HCT116 (cell line): Measurements from ENCODE around the gene ZNF775.

Source experiments
- CTCF ChIP-seq, 3 experiments: fragments of 200-600 bp in 1 of 3; sonication (generic) in 1 of 3; IDR thresholded peaks in 2 of 3; conservative IDR thresholded peaks in 1 of 3; 2 replicates each; pipeline ENCODE4 v1.5.1; 2012 to 2017; ENCODE audit warnings: low read depth in 2 of 3, low read length in 2 of 3, antibody characterized with exemption in 1 of 3, borderline replicate concordance in 1 of 3, control low read depth in 1 of 3, mild to moderate bottlenecking in 1 of 3, mixed read lengths in 1 of 3, mixed run types in 1 of 3, moderate library complexity in 1 of 3; ENCODE audit not compliant: insufficient read depth in 1 of 3
- EGR1 ChIP-seq: IDR thresholded peaks from 2 replicates; pipeline ENCODE4 v1.6.1; 2012; ENCODE audit warnings: low read depth

GRCh38 chr7:150420242-150420641, 41.1 kb downstream of the ZNF775 start:
- TF ChIP-seq EGR1: no peak
- no peak for TF ChIP-seq CTCF (IDR thresholded peaks at IDR 0.05 in 2 of 3, conservative IDR thresholded peaks at IDR 0.05 in 1 of 3; ENCODE audit: borderline replicate concordance in 1 of 3, insufficient read depth in 1 of 3, low read depth in 2 of 3, low read length in 2 of 3)
